HepG2 (cell line): Measurements from ENCODE around the gene SLCO4A1. TPM values are rescaled to one million over a fixed set of nuclear protein-coding genes. Genes with fewer than 3 reads are reported as not detected.
A peak's percentile ranks its signal among the peaks of the same experiment; 100 is the strongest.

Experiments
- AGO1 ChIP-seq: fragments of 200-400 bp; formaldehyde crosslinking; IDR thresholded peaks from 2 replicates; pipeline ENCODE4 v1.6.1; 2017; ENCODE audit warnings: mild to moderate bottlenecking, low read depth, low read length, moderate library complexity; ENCODE audit not compliant: poor library complexity, severe bottlenecking
- AGO2 ChIP-seq: fragments of 200-400 bp; formaldehyde crosslinking; optimal IDR thresholded peaks from 2 replicates; pipeline ENCODE3; 2017; ENCODE audit warnings: mild to moderate bottlenecking, low read depth, low read length, moderate library complexity
- ATF7 ChIP-seq, 2 experiments: fragments of 450-650 bp in 1 of 2; sonication (generic) in 1 of 2; formaldehyde crosslinking in 1 of 2; IDR thresholded peaks; 2 replicates each; pipeline versions ENCODE4 v1.4.0 to v1.6.1; 2016 to 2020; ENCODE audit warnings: antibody characterized with exemption in 1 of 2, mild to moderate bottlenecking in 1 of 2, missing genetic modification reagents in 1 of 2
- GABPB1 ChIP-seq: IDR thresholded peaks from 2 replicates; pipeline ENCODE4 v1.6.1; 2016; ENCODE audit warnings: mild to moderate bottlenecking, missing genetic modification reagents, moderate library complexity, missing compliant biosample characterization
- GPN1 ChIP-seq: sonication (generic); formaldehyde crosslinking; IDR thresholded peaks from 2 replicates; pipeline ENCODE4 v1.5.1; 2020; ENCODE audit warnings: missing genetic modification reagents, borderline replicate concordance
- GTF3A ChIP-seq: sonication (generic); formaldehyde crosslinking; conservative IDR thresholded peaks from 2 replicates; pipeline ENCODE4 v1.4.0; 2020; ENCODE audit warnings: mild to moderate bottlenecking, missing genetic modification reagents
- HOXA5 ChIP-seq: sonication (generic); formaldehyde crosslinking; IDR thresholded peaks from 2 replicates; pipeline ENCODE4 v1.4.0; 2020; ENCODE audit warnings: missing genetic modification reagents
- KDM5A ChIP-seq: fragments of 200-600 bp; sonication (generic); IDR thresholded peaks from 2 replicates; pipeline ENCODE4 v1.7.0; 2018; ENCODE audit warnings: antibody characterized with exemption, mild to moderate bottlenecking, low read length, borderline replicate concordance
- NR0B2 ChIP-seq: sonication (generic); formaldehyde crosslinking; IDR thresholded peaks from 2 replicates; pipeline ENCODE4 v1.4.0; 2020; ENCODE audit warnings: mild to moderate bottlenecking, missing genetic modification reagents
- NRL ChIP-seq: sonication (generic); formaldehyde crosslinking; IDR thresholded peaks from 2 replicates; pipeline ENCODE4 v1.5.0; 2020; ENCODE audit warnings: missing genetic modification reagents, mild to moderate bottlenecking, moderate library complexity, borderline replicate concordance
- PAX8 ChIP-seq: sonication (generic); formaldehyde crosslinking; IDR thresholded peaks from 2 replicates; pipeline ENCODE4 v1.8.0; 2022; ENCODE audit warnings: mild to moderate bottlenecking, missing genetic modification reagents, borderline replicate concordance
- POLR2AphosphoS5 ChIP-seq: IDR thresholded peaks from 2 replicates; pipeline ENCODE4 v1.6.1; 2012; ENCODE audit warnings: low read depth, low read length
- RBAK ChIP-seq: sonication (generic); formaldehyde crosslinking; IDR thresholded peaks from 2 replicates; pipeline ENCODE4 v1.5.1; 2020; ENCODE audit warnings: mild to moderate bottlenecking, missing genetic modification reagents
- REPIN1 ChIP-seq: sonication (generic); formaldehyde crosslinking; IDR thresholded peaks from 2 replicates; pipeline ENCODE4 v1.8.0; 2022; ENCODE audit warnings: missing genetic modification reagents, low read depth, mild to moderate bottlenecking, borderline replicate concordance
- RNF2 ChIP-seq: fragments of 450-650 bp; conservative IDR thresholded peaks from 2 replicates; pipeline ENCODE4 v1.6.1; 2016; ENCODE audit warnings: low read depth
- ZNF549 ChIP-seq: sonication (generic); formaldehyde crosslinking; IDR thresholded peaks from 2 replicates; pipeline ENCODE4 v1.5.0; 2020; ENCODE audit warnings: missing genetic modification reagents
- ZNF589 ChIP-seq: sonication (generic); formaldehyde crosslinking; conservative IDR thresholded peaks from 2 replicates; pipeline ENCODE4 v1.8.0; 2022; ENCODE audit warnings: mild to moderate bottlenecking, moderate library complexity, missing genetic modification reagents
- ZNF724P ChIP-seq: sonication (generic); formaldehyde crosslinking; IDR thresholded peaks from 2 replicates; pipeline ENCODE4 v1.8.0; 2022; ENCODE audit warnings: missing genetic modification reagents, borderline replicate concordance
- ZNF839 ChIP-seq: sonication (generic); formaldehyde crosslinking; IDR thresholded peaks from 2 replicates; pipeline ENCODE4 v1.4.0; 2020; ENCODE audit warnings: missing genetic modification reagents, mild to moderate bottlenecking, borderline replicate concordance
- ZNF891 ChIP-seq: sonication (generic); formaldehyde crosslinking; IDR thresholded peaks from 2 replicates; pipeline ENCODE4 v1.5.0; 2020; ENCODE audit warnings: mild to moderate bottlenecking, missing genetic modification reagents
- polyA plus RNA-seq, 8 experiments: library from polyadenylated mRNA; depleted of rRNA in 3 of 8; stranded (reverse) in 7 of 8; unstranded in 1 of 8; fragments of >200 nt; fragmentation: Illumina TruSeq in 4 of 8; extraction: Trizol in 4 of 8; gene quantifications; 2 replicates each; pipeline versions ENCODE4 v1.2.1 to v1.2.3, GENCODE V29; 2011 to 2016; ENCODE audit warnings: low read depth in 4 of 8, missing spikeins in 1 of 8, mixed read lengths in 1 of 8; ENCODE audit not compliant: insufficient read depth in 1 of 8
- total RNA-seq, 5 experiments: library from RNA; depleted of rRNA; stranded (reverse); fragments of >200 nt; fragmentation: Illumina TruSeq; extraction: Trizol; gene quantifications; 2 replicates each; pipeline ENCODE4 v1.2.3, GENCODE V29; 2016; ENCODE audit warnings: low read depth in 1 of 5
- TF ChIP-seq, protein P1 (sequence below): sonication (generic); formaldehyde crosslinking; IDR thresholded peaks from 2 replicates; pipeline ENCODE4 v1.4.0; 2020; ENCODE audit warnings: missing genetic modification reagents
- TF ChIP-seq, protein P2 (sequence below): sonication (generic); formaldehyde crosslinking; IDR thresholded peaks from 2 replicates; pipeline ENCODE4 v1.4.0; 2020; ENCODE audit warnings: low read depth, missing genetic modification reagents

The SLCO4A1 gene
- total and polyA plus RNA-seq, 2 of the 13 experiments (the other 11 are each of a cell fraction or from before 2014, with no cell fraction given): 55.5 to 112 TPM

DNA sequence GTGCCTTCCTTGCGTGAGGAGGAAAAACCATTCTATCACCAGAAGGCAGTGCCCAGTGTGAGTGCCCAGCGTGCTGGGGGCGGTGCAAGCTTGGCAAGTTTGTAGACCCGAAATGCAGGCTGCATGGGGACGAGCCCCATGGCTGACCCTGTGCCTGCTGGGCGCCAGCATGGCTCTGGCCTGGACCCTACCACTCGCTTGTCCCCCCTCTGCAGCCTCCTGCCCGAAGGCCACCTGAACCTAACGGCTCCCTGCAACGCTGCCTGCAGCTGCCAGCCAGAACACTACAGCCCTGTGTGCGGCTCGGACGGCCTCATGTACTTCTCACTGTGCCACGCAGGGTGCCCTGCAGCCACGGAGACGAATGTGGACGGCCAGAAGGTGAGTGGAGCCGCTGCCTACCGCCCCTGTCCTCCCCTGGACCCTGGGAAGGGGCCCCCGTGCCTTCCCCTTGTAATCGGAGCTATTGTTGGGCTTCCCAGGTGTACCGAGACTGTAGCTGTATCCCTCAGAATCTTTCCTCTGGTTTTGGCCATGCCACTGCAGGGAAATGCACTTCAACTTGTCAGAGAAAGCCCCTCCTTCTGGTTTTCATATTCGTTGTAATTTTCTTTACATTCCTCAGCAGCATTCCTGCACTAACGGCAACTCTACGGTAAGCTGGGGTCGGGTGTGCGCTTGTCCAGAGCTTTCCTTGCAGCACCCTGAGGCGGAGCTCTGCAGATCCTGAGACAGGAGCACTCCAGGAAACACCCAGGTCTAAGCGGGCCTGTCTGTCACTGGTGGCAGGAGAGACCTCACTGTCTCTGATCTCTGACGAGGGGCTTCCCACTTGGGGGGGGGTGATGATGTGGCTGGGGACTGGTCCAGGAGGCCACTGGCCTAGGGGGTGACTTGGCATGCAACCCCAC, 25.5 kb downstream of the SLCO4A1 start (continued):
- TF ChIP-seq ZNF549 (CRISPR knock-in tag): no peak
- TF ChIP-seq, protein P1, sequence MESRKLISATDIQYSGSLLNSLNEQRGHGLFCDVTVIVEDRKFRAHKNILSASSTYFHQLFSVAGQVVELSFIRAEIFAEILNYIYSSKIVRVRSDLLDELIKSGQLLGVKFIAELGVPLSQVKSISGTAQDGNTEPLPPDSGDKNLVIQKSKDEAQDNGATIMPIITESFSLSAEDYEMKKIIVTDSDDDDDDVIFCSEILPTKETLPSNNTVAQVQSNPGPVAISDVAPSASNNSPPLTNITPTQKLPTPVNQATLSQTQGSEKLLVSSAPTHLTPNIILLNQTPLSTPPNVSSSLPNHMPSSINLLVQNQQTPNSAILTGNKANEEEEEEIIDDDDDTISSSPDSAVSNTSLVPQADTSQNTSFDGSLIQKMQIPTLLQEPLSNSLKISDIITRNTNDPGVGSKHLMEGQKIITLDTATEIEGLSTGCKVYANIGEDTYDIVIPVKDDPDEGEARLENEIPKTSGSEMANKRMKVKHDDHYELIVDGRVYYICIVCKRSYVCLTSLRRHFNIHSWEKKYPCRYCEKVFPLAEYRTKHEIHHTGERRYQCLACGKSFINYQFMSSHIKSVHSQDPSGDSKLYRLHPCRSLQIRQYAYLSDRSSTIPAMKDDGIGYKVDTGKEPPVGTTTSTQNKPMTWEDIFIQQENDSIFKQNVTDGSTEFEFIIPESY (CRISPR knock-in tag): peak; percentile 23
- TF ChIP-seq ATF7 (IDR thresholded peaks at IDR 0.05): no peak
- no peak for TF ChIP-seq ATF7 (CRISPR knock-in tag; IDR thresholded peaks at IDR 0.05)
- TF ChIP-seq NR0B2: 0 out of 2 replicates have a peak, but pooled peaks have one; percentile 30
- peak; percentile 69 for TF ChIP-seq AGO1
- TF ChIP-seq NRL (CRISPR knock-in tag): peak; percentile 79; the same call in 1 of the 2 replicates
- peak; percentile 88 for TF ChIP-seq ZNF891 (CRISPR knock-in tag)
- no peak for TF ChIP-seq ZNF839 (CRISPR knock-in tag)
- TF ChIP-seq GABPB1: peak; percentile 5; the same call in 1 of the 2 replicates
- TF ChIP-seq RBAK (CRISPR knock-in tag): 0 out of 2 replicates have a peak, but pooled peaks have one; percentile 39
- TF ChIP-seq ZNF589 (CRISPR knock-in tag): no peak
- 0 out of 2 replicates have a peak, but pooled peaks have one; percentile 21 for TF ChIP-seq GPN1 (CRISPR knock-in tag)
- no peak for TF ChIP-seq RNF2
- peak; percentile 6 for TF ChIP-seq REPIN1 (CRISPR knock-in tag)
- no peak for TF ChIP-seq POLR2AphosphoS5
- TF ChIP-seq, protein P2, sequence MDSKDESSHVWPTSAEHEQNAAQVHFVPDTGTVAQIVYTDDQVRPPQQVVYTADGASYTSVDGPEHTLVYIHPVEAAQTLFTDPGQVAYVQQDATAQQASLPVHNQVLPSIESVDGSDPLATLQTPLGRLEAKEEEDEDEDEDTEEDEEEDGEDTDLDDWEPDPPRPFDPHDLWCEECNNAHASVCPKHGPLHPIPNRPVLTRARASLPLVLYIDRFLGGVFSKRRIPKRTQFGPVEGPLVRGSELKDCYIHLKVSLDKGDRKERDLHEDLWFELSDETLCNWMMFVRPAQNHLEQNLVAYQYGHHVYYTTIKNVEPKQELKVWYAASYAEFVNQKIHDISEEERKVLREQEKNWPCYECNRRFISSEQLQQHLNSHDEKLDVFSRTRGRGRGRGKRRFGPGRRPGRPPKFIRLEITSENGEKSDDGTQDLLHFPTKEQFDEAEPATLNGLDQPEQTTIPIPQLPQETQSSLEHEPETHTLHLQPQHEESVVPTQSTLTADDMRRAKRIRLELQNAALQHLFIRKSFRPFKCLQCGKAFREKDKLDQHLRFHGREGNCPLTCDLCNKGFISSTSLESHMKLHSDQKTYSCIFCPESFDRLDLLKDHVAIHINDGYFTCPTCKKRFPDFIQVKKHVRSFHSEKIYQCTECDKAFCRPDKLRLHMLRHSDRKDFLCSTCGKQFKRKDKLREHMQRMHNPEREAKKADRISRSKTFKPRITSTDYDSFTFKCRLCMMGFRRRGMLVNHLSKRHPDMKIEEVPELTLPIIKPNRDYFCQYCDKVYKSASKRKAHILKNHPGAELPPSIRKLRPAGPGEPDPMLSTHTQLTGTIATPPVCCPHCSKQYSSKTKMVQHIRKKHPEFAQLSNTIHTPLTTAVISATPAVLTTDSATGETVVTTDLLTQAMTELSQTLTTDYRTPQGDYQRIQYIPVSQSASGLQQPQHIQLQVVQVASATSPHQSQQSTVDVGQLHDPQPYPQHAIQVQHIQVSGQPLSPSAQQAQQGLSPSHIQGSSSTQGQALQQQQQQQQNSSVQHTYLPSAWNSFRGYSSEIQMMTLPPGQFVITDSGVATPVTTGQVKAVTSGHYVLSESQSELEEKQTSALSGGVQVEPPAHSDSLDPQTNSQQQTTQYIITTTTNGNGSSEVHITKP (CRISPR knock-in tag): peak; percentile 94
- TF ChIP-seq GTF3A (CRISPR knock-in tag): no peak
- TF ChIP-seq PAX8 (CRISPR knock-in tag): 0 out of 2 replicates have a peak, but pooled peaks have one; percentile 46
- no peak; the same call in 1 of the 2 replicates for TF ChIP-seq KDM5A
- peak; percentile 90 for TF ChIP-seq AGO2
- 0 out of 2 replicates have a peak, but pooled peaks have one; percentile 26 for TF ChIP-seq HOXA5
- 0 out of 2 replicates have a peak, but pooled peaks have one; percentile 69 for TF ChIP-seq ZNF724P
